GM19238 (cell line): ENCODE data around the gene RPGRIP1L.

Source experiments
- DNase-seq: peaks from one replicate; pipeline ENCODE4 v3.0.0; 2011; ENCODE audit warnings: low spot score; ENCODE audit not compliant: insufficient read length

RPGRIP1L gene

GRCh38 chr16:53556521-53556920 lies 147.1 kb downstream of the RPGRIP1L start:
- no peak for DNase-seq

GRCh38 chr16:53549970-53550690 lies 153.5 kb downstream of the RPGRIP1L start:
- peak; percentile 35 for DNase-seq
